GM08714 (cell line): ENCODE measurements around the gene LHX2.
"Not testable (repeated sequence)": the region's sequence is repeated elsewhere in the genome, so short reads cannot be mapped to it uniquely, and the experiment has no call there.

Source experiments
- H3K4me3 ChIP-seq: fragments of 200-500 bp; sonication (Bioruptor generic); 2 replicates; pipeline ENCODE4 v1.5.1; 2014; ENCODE audit warnings: mild to moderate bottlenecking, low read length, inconsistent platforms
- ZNF274 ChIP-seq: IDR thresholded peaks from 2 replicates; pipeline ENCODE4 v1.6.1; 2012; ENCODE audit warnings: mild to moderate bottlenecking, low read depth, low read length

Gene LHX2

GRCh38 chr9:124011460-124012301 lies at the start of gene LHX2:
LHX2 (plus strand) TSS chr9:124011768; CDS start chr9:124012349, 581 bp downstream.
- TF ChIP-seq ZNF274 = no peak
- H3K4me3 ChIP-seq = peak within 1 kb of the TSS; percentile 48

GRCh38 chr9:123964761-123965160 lies 46.8 kb upstream of the LHX2 start:
- TF ChIP-seq ZNF274 = no peak
- H3K4me3 ChIP-seq = no peak overlapping the region

- no peak for TF ChIP-seq ZNF274
These were observed 45.5 kb upstream of the LHX2 start for GRCh38 chr9:123965801-123966686.

GRCh38 chr9:123967323-123967722 lies 44.2 kb upstream of the LHX2 start:
- H3K4me3 ChIP-seq = no peak overlapping the region
- TF ChIP-seq ZNF274 = no peak

More at GRCh38 chr9:123965801-123966686, 45.5 kb upstream of the LHX2 start:
- no peak overlapping the region for H3K4me3 ChIP-seq

- no peak for TF ChIP-seq ZNF274
- no peak overlapping the region for H3K4me3 ChIP-seq
These were observed 39.0 kb upstream of the LHX2 start for GRCh38 chr9:123972618-123973017.

GRCh38 chr9:123973590-123974223 lies 37.9 kb upstream of the LHX2 start:
- no peak for TF ChIP-seq ZNF274
- H3K4me3 ChIP-seq = no peak overlapping the region

GRCh38 chr9:123974471-123974870 lies 37.1 kb upstream of the LHX2 start:
- no peak for TF ChIP-seq ZNF274
- H3K4me3 ChIP-seq = no peak overlapping the region

- H3K4me3 ChIP-seq = no peak overlapping the region
- no peak for TF ChIP-seq ZNF274
These were observed 35.7 kb upstream of the LHX2 start for GRCh38 chr9:123975871-123976270.

GRCh38 chr9:123976579-123976978 lies 35.0 kb upstream of the LHX2 start:
- not testable (repeated sequence) for H3K4me3 ChIP-seq

- TF ChIP-seq ZNF274 = no peak
- no peak overlapping the region for H3K4me3 ChIP-seq
These were observed 32.6 kb upstream of the LHX2 start for GRCh38 chr9:123978981-123979380.

- H3K4me3 ChIP-seq = no peak overlapping the region
- TF ChIP-seq ZNF274 = no peak
These were observed 29.0 kb upstream of the LHX2 start for GRCh38 chr9:123982535-123982934.

GRCh38 chr9:123983047-123983446 lies 28.5 kb upstream of the LHX2 start:
- H3K4me3 ChIP-seq = no peak overlapping the region
- no peak for TF ChIP-seq ZNF274

- TF ChIP-seq ZNF274 = no peak
- no peak overlapping the region for H3K4me3 ChIP-seq
These were observed 26.8 kb upstream of the LHX2 start for GRCh38 chr9:123984802-123985201.

- no peak for TF ChIP-seq ZNF274
- H3K4me3 ChIP-seq = no peak overlapping the region
These were observed 25.7 kb upstream of the LHX2 start for GRCh38 chr9:123985869-123986268.

GRCh38 chr9:123990427-123990826 lies 21.1 kb upstream of the LHX2 start:
- H3K4me3 ChIP-seq = no peak overlapping the region
- TF ChIP-seq ZNF274 = no peak

- H3K4me3 ChIP-seq = not testable (repeated sequence)
These were observed 18.9 kb upstream of the LHX2 start for GRCh38 chr9:123992679-123993078.
